Esophagus (tissue), 2 donors: ENCODE measurements around the gene ACOT9. TPM values are rescaled to one million over a fixed set of nuclear protein-coding genes. Genes with fewer than 3 reads are reported as not detected.
"Not testable (repeated sequence)": the region's sequence is repeated elsewhere in the genome, so short reads cannot be mapped to it uniquely, and the experiment has no call there.

ENCODE experiments used
- H3K27ac ChIP-seq, 2 donors: one replicate each; pipeline ENCODE4 v1.5.1; 2013; ENCODE audit warnings: low read depth in 2 of 2, mild to moderate bottlenecking in 2 of 2, inconsistent platforms in 1 of 2, low read length in 1 of 2, moderate library complexity in 1 of 2
- H3K27me3 ChIP-seq, 2 donors: one replicate each; pipeline ENCODE4 v1.6.1; 2013; ENCODE audit warnings: low read length in 2 of 2, control low read depth in 1 of 2, mild to moderate bottlenecking in 1 of 2; ENCODE audit not compliant: insufficient read depth in 2 of 2, control insufficient read depth in 1 of 2
- H3K36me3 ChIP-seq, 2 donors: one replicate each; pipeline ENCODE4 v1.6.1; 2013; ENCODE audit warnings: low read length in 1 of 2; ENCODE audit not compliant: control insufficient read depth in 2 of 2, insufficient read depth in 2 of 2
- H3K4me1 ChIP-seq, 2 donors: one replicate each; pipeline ENCODE4 v1.6.1; 2013; ENCODE audit warnings: low read length in 1 of 2; ENCODE audit not compliant: control insufficient read depth in 2 of 2, insufficient read depth in 2 of 2
- H3K4me3 ChIP-seq, 2 donors: one replicate each; pipeline ENCODE4 v1.5.1; 2013; ENCODE audit warnings: low read length in 2 of 2, mild to moderate bottlenecking in 2 of 2, low read depth in 1 of 2, moderate library complexity in 1 of 2
- H3K9me3 ChIP-seq, 2 donors: one replicate each; pipeline ENCODE4 v1.6.1; 2013; ENCODE audit warnings: mild to moderate bottlenecking in 2 of 2, low read depth in 1 of 2, low read length in 1 of 2, moderate library complexity in 1 of 2; ENCODE audit not compliant: control insufficient read depth in 2 of 2, insufficient read depth in 1 of 2
- WGBS, 2 donors: extraction: QIAGEN DNeasy Blood & Tissue Kit; methylation state at CpG; one replicate each; pipeline ENCODE4 v1.1.7; 2013; 5-methylcytosine and 5-hydroxymethylcytosine counted together
- polyA plus RNA-seq, 2 donors: library from polyadenylated mRNA; stranded (reverse); fragments of 200-250 nt; gene quantifications; one replicate each; pipeline ENCODE4 v1.2.3, GENCODE V29; 2013
- donor health status: healthy with polysubstance abuse.
- donor health status: Bipolar disorder and iron deficiency.

The ACOT9 gene
- polyA plus RNA-seq, 2 donors: 10.3 to 11.6 TPM

DNA sequence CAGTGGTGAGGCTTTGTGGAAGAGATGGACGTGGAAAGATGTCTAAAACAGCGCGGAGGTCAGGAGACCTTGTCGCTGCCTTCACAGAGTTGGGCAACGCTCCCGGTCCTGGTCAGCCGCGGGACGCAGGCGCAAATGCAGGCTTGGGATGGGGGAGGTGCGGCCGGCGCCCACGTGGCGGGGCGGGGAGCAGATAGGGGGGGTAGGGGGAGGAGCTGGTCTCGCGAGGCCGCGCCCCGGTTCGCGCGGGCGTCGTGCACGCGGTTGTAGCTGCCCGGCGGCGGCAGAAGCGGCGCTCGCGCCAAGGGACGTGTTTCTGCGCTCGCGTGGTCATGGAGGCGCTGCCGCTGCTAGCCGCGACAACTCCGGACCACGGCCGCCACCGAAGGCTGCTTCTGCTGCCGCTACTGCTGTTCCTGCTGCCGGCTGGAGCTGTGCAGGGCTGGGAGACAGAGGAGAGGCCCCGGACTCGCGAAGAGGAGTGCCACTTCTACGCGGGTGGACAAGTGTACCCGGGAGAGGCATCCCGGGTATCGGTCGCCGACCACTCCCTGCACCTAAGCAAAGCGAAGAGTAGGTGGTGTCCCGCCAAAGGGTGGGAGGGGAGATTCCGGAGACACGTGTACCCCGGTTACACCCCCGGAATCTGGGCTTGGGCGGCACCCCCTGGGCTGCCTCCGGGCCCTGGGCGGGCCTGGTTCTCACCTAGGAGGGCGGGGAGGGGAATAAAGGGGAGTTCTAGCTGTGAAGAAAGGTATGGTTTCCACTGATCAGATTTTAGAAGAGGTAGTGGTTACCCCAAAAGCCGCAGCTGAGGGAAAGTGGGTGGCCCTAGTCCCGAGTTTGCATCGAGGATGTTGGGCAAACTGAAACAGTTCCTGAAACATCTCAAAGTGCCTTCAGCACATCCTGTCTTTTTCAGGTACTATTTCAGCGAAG, 75.6 kb downstream of the ACOT9 start, which contains the start of gene PRDX4:
TSS of gene PRDX4 (plus strand) at position 255 of the 939 bp plus-strand sequence. CDS start at position 333, 78 bp downstream.
- H3K36me3 ChIP-seq: no peaks in the 10 kb centered on the region
- H3K9me3 ChIP-seq: peaks cover 0 to 3% of the 10 kb centered on the region in 2 donors
- H3K4me3 ChIP-seq: peak within 1 kb of the TSS; percentile 51 to 68
- no peaks in the 10 kb centered on the region for H3K4me1 ChIP-seq
- whole genome bisulfite sequencing, 2 donors: 0 to 20% methylated on average over 57 to 73 of the region's 73 CpGs
- H3K27ac ChIP-seq: peak within 1 kb of the TSS; percentile 88 to 89
- H3K27me3 ChIP-seq: peaks cover 0 to 2% of the 10 kb centered on the region in 2 donors

DNA sequence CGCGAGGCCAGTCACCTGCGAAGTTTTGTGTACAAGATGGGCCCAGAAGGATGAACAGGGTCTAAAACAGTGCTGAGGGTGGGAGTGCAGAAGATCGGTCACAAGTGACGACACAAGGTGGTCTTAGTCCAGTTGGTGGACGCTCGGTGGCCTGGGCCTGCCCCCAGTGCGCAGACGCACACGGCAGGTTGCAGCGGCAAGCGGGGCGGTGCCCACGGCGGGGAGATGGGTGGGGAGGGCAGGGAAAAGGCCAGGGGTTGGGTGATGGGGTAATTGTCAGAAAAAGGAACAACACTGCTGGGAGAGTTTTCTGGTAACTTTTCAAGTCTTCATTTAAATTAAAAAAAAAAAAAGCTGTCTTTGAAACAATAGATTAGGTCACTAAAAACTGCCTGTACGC, 76.8 kb downstream of the ACOT9 start:
- Histone ChIP-seq H3K4me3 (no peak overlapping the region), H3K27ac (no peak overlapping the region), H3K9me3 (peaks cover 0 to 3% of the 10 kb centered on the region in 2 donors), H3K27me3 (peaks cover 0 to 2% of the 10 kb centered on the region in 2 donors), H3K36me3 (no peaks in the 10 kb centered on the region), H3K4me1 (no peaks in the 10 kb centered on the region)
- 91 to 94% methylated on average over 16 of the region's 16 CpGs for WGBS, 2 donors

DNA sequence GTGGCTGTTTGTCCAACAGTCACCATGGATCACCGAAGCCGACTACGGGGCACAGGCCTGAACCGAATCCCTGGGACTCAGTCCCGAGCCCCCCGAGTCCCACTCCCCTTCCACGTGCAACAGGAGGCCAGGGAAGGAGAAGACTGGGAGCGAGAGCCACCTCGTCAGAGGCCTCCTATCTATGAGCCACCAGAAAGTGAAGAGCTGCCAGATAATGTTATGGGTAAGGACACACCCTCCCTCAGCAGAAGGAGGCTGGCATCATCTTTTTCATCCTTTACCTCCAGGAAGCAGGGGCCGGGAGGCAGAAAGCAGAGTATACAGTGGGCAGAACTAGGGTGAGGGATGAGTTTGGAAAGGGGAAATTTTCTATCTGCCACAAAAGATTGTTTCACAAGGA, 78.6 kb downstream of the ACOT9 start:
- Histone ChIP-seq H3K9me3 (peaks cover 0 to 3% of the 10 kb centered on the region in 2 donors), H3K4me1 (no peaks in the 10 kb centered on the region), H3K36me3 (no peaks in the 10 kb centered on the region), H3K27me3 (peaks cover 0 to 2% of the 10 kb centered on the region in 2 donors), H3K27ac (no peak overlapping the region), H3K4me3 (no peak overlapping the region)
- WGBS, 2 donors: 88 to 95% methylated on average over 10 of the region's 10 CpGs

DNA sequence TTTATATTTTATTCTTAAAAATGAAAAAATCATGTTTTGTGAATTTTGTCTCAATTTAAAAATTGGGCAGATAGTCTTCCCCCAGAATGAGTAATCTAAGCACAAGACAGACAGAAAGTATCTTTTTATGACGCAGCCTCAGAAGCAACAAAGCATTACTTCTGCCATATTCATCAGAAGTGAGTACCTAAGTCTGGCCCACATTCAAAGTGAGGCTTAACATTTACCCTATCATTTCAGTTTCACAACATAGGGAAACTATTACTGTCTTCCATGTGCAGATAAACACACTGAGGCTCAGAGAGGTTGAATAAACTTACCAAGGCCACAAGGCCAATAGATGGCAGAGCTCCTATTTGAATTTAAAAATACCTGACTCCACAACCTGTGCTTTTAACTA, 80.2 kb downstream of the ACOT9 start:
- H3K9me3 ChIP-seq: peaks cover 0 to 3% of the 10 kb centered on the region in 2 donors
- H3K27me3 ChIP-seq: peaks cover 0 to 2% of the 10 kb centered on the region in 2 donors
- H3K4me1 ChIP-seq: no peaks in the 10 kb centered on the region
- 41 to 73% methylated on average over 1 of the region's 1 CpG for WGBS, 2 donors
- H3K36me3 ChIP-seq: no peaks in the 10 kb centered on the region
- H3K4me3 ChIP-seq: no peak overlapping the region
- no peak overlapping the region for H3K27ac ChIP-seq

DNA sequence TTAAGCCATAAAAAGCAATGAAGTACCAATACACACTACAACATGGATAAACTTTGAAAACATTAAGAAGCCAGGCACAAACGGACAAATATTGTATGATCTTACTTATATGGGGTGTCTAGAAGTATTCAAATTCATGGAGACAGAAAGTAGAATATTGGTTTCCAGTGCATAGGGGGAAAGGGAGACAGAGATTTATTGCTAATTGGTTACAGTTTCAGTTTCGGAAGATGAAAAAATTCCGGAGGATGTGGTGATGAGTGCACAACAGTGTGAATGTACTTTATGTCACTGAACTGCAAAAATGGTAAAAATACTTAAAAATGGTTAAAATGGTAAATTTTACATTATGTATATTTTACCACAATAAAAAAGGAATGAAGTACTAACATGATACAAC, 80.9 kb downstream of the ACOT9 start:
- H3K36me3 ChIP-seq: no peaks in the 10 kb centered on the region
- no peak overlapping the region for H3K4me3 ChIP-seq
- no peaks in the 10 kb centered on the region for H3K4me1 ChIP-seq
- H3K27ac ChIP-seq: no peak overlapping the region
- 63 to 70% methylated on average over 3 of the region's 3 CpGs for WGBS, 2 donors
- no peaks in the 10 kb centered on the region for H3K9me3 ChIP-seq
- peaks cover 0 to 2% of the 10 kb centered on the region in 2 donors for H3K27me3 ChIP-seq

DNA sequence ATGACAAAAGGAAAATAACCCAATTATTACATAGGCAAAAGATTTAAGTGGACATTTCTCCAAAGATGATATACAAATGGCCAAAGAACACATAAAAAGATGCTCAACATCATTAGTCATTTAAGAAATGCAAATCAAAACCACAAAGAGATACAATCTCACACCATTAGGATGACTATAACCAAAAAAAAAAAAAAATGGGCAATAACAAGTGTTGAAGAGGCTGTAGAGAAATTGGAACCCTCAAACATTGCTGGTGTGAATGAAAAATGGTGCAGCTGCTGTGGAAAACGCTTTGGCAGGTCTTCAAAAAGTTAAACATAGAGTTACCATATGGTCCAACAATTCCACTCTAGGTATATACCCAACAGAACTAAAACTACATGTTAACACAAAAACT, 81.4 kb downstream of the ACOT9 start:
- Histone ChIP-seq H3K4me3 (no peak overlapping the region), H3K9me3 (no peaks in the 10 kb centered on the region), H3K27me3 (peaks cover 0 to 2% of the 10 kb centered on the region in 2 donors), H3K27ac (no peak overlapping the region), H3K4me1 (no peaks in the 10 kb centered on the region), H3K36me3 (no peaks in the 10 kb centered on the region)
- 33 to 72% methylated on average over 1 of the region's 1 CpG for WGBS, 2 donors

DNA sequence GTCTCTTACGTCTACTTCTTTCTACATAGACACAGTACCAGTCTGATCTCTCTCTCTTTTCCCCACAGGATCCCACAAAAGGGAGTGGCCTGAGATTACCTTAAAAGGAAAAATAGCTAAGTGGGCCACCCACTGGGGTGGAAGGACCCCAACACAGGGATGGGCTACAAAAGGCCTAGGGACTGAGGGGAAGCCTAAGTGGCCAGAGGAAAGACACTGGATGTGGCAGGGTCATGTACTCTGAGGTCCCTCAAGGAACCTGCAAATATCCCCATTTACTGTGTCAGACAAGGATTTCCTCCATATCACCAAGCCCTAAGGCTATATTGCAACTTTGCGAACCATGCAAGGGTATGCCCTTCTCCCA, 82.3 kb downstream of the ACOT9 start:
- H3K27me3 ChIP-seq: peaks cover 0 to 2% of the 10 kb centered on the region in 2 donors
- no peaks in the 10 kb centered on the region for H3K4me1 ChIP-seq
- H3K27ac ChIP-seq: no peak overlapping the region
- H3K36me3 ChIP-seq: no peaks in the 10 kb centered on the region
- H3K9me3 ChIP-seq: no peaks in the 10 kb centered on the region
- 86 to 96% methylated on average over 2 of the region's 2 CpGs for WGBS, 2 donors
- no peak overlapping the region for H3K4me3 ChIP-seq

DNA sequence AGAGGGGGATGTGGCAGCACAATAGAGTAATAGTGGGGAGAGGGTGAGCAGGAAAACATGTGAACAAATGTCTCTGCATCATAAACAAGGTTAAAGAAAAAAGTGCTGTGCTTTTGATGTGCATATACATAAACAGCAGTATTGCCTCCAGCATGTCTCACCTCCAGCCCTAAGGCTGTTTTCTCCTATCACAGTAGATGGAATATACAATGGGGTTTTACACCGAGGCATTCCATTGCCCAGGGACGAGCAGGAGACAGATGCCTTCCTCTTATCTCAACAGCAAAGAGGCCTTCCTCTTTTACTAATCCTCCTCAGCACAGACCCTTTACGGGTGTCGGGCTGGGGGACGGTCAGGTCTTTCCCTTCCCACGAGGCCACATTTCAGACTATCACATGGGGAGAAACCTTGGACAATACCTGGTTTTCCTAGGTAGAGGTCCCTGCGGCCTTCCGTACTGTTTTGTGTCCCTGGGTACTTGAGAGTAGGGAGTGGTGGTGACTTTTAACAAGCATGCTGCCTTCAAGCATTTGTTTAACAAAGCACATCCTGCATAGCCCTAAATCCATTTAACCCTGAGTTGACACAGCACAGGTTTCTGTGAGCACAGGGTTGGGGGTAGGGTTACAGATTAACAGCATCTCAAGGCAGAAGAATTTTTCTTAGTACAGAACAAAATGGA, 82.9 kb downstream of the ACOT9 start:
- H3K36me3 ChIP-seq: not testable (repeated sequence)

DNA sequence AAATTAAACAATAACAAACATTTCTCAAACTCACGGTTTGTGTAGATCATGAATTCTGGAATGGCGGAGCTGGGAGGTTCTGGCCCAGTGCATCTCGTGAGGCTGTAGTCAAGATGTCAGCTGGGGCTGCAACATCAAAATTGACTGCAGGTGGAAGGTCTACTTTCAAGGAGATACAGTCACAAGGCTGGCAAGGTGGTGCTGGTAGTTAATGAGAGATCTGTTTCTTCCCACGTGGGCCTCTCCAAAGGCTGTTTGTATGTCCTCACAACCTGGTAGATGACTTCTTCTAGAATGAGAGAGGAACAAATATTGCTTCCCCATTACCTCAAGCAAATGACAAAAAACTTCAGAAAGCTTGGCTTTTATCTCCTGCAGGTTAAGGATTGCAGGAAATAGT, 83.7 kb downstream of the ACOT9 start:
- H3K36me3 ChIP-seq: no peaks in the 10 kb centered on the region
- no peaks in the 10 kb centered on the region for H3K9me3 ChIP-seq
- H3K27ac ChIP-seq: no peak overlapping the region
- WGBS, 2 donors: 79 to 91% methylated on average over 4 of the region's 4 CpGs
- no peaks in the 10 kb centered on the region for H3K4me1 ChIP-seq
- H3K4me3 ChIP-seq: no peak overlapping the region
- peaks cover 0 to 2% of the 10 kb centered on the region in 2 donors for H3K27me3 ChIP-seq

More for the DNA sequence above, 82.9 kb downstream of the ACOT9 start:
- H3K27me3 ChIP-seq, H3K27ac ChIP-seq, H3K4me1 ChIP-seq, H3K9me3 ChIP-seq, H3K4me3 ChIP-seq: not testable (repeated sequence)
- WGBS, 2 donors: 72 to 75% methylated on average over 8 of the region's 8 CpGs
